GM19328 (cell line): ENCODE results near the gene TTC39B.

Source experiments
- ATAC-seq: cut with Tn5 transposase; IDR thresholded peaks from one replicate; pipeline ENCODE4 v1.9.1; 2021; ENCODE audit warnings: mild to moderate bottlenecking, moderate library complexity; ENCODE audit not compliant: unreplicated experiment

The TTC39B gene

DNA sequence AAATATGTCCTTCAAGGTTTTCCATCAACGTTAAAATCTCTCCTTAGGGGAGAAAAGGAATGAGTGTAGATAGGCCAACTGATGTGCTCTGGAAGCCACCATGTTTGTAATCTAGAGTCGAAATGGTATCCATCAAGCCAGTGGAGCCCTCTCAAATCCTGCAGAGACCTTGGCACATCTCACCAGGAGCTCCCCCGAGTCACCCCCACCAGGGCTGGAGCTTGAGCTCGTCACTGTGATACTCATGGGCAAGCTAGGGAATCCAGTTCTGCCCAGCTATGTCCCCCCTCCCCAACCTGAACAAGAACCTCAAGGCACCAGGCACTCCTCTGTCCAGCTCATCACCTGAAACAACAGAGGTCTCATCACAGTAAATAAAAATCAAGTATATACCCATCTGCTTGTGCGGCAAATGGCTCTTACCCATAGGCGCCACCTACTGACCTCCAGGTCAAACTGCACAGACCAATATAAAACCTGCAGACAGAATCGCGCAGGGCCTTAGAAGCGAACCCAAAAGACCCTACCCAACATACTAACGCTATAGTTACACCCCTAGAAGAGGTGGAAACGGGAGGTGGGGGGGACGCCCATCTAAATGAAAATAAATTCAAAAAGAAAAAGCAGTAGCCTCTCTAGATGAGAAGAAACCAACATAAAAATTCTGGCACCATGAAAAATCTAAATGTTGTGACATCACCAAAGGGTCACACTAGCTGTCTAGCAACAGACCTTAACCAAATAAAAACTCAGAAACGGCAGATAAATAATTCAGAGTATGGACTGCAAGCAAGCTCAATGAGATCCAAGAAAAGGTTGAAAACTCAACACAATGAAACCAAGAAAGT is 75.0 kb downstream of the TTC39B start:
- ATAC-seq = no peak

DNA sequence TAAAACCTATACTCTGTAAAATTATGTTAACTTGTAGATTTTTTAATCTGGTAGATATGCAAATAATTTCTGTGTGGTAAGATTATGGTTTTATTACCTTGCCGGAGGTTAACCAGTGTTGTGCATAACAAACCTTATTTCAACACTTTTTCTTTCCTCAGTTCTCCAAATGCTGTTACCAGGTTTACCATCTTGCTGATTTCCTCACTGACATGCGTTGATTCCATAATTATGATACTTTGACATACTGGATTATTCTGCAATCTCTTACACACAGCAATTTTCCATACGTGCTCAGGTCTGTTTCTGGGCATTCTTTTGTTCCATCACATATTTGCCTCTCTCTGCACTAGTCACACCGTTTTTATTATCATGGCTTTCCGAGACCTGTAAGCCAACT is 77.6 kb downstream of the TTC39B start:
- ATAC-seq = no peak

DNA sequence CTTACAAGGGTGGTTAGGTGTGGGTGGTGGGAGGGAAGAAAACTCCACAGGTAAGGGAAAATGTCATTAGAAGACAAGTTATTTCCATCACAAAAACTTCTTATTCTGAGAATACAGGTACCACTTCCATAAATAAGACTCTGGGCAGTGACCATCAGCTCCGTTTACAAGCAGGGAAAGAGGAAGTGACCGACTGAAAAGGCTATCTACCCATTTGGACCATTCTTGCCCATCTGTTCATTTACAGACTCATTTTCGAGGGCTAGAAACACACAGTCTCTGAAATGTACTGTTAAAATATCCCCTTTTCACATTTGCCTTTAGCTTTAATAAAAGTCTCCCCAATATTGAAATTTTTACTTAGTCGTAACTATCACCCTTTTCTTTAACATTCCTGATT is 79.5 kb downstream of the TTC39B start:
- ATAC-seq = no peak

DNA sequence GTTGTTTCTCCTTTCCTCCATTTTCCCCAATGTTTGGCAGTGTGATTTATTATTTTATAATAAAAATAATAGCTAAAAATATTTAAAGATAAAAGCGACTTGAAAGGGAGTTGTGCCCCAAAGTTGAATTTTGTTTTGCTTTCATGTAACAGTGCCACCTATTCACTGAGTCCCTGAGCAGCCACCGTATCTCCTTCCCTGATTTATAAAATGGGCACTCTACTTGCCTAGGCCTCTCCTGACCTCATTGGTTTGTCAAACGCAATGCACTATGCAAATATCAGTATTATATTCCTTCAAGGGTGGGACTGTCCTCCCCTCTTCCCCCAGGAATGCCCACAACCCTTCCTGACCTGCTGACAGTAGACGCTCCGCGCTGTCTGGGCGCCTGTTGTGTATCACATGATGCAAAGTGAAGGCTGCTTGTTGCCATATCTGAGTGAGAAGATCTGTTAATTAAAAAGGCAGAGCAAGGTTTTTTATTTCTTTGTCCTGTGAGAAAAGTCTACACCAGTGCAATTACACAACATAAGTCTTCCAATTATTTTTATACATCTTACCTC is 81.4 kb downstream of the TTC39B start:
- no peak for ATAC-seq

DNA sequence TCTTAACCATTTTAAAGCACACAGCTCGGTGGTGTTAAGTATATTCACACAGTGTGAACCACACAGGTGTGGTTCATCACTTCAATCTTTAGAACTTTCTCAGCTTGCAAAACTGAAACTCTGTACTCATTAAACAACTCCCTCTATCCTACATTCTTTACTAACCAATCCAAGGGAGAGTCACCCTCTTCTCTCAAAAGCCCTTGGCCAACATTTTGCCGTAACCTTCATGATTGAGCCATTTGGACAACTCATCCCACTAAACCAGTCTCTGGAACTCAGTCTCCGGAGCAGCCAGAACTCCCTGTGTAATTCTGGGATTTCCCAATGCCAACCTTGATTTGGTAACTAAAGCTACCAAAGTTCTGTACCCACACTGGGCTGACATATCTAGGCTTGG is 84.7 kb downstream of the TTC39B start:
- no peak for ATAC-seq

DNA sequence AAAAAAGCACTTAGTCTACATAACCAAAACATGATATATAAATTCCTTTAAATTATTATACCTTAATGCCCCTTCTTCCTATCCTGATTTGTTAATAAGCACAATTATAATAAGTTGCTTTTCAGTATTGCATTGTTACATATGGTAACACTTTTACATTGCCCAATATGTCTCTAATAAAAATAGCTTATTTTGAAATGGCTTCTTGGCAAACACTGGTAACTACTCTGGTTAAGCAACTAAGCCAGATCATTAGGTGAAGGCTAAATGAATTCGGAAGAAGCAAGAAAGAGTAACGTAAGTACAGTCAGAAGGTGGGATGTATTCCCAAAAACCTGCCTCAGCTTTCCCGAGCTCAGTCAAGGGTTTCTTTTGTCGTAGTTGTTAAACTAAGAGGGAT is 85.3 kb downstream of the TTC39B start:
- ATAC-seq = no peak

DNA sequence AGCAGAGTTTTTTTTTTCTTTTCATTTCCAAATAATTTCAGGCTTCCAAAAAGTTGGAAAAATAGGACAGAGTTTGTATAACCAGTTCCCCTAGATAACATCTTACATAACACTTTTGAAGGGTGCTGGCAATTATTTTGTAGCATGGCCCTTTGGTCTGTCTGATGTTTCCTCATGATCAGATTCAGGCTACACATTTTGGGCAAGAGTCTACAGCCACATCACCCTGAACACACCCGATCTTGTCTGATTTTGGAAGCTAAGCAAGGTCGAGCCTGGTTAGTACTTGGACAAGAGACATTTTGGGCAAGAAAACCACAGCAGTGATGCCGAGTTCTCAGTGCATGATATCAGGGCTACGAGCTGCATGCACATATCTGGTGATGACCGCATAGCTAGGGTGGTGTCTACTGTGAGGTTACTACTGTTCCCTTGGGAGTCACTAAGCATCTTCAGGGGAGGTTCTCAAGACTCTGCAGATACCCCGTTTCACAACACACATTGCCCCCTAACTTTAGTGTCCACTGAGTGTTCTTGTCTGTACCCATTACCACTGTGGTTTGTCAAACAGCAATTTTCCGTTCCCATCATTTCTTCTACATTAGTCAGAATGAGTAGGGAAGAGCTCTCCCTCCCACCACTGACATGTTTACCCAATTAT is 86.2 kb downstream of the TTC39B start:
- no peak for ATAC-seq

GRCh38 chr9:15219546-15219945 is 87.5 kb downstream of the TTC39B start:
- ATAC-seq = no peak

DNA sequence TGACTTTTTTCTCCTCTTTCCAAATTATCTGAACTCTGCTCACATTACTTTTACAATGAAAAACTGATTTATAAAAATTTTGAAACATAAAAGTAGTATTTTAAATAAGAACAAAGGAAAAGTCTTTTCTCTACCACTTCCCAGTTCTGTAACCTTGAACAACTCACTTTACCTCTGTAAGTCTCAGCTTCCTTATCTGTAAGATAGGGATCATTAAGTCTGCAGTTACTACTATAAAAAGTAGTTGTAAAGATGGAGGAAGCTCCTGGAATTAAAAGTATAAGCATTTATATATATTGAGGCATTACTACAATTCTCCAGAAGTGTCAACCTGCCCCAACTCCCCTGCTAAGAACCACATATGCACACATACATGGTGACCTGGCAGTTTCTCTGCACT is 88.0 kb downstream of the TTC39B start:
- ATAC-seq = no peak

DNA sequence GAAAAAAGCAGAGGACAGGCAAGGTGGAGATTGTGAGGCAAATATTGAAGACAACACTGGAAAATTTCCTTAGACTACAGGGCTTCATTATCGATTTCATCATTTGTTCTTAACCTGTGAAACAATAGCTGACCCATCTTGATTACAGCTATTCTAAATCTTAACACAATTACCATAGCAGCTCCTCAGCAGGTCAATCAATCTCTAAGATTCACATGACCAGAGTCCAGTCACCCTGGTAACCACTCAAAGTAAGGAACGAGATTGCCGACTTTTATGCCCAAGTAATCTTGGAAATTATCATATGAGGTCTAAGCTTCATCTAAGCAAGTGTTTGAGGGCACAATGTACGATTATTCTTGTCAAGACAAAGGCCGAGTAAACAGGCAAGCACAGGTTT is 93.8 kb downstream of the TTC39B start:
- no peak for ATAC-seq

- ATAC-seq = no peak
Measured at GRCh38 chr9:15211815-15212495, 95.1 kb downstream of the TTC39B start.

GRCh38 chr9:15211160-15211814 is 95.7 kb downstream of the TTC39B start:
- ATAC-seq = no peak

- ATAC-seq = no peak
Measured at GRCh38 chr9:15206903-15207696, 99.9 kb downstream of the TTC39B start.

DNA sequence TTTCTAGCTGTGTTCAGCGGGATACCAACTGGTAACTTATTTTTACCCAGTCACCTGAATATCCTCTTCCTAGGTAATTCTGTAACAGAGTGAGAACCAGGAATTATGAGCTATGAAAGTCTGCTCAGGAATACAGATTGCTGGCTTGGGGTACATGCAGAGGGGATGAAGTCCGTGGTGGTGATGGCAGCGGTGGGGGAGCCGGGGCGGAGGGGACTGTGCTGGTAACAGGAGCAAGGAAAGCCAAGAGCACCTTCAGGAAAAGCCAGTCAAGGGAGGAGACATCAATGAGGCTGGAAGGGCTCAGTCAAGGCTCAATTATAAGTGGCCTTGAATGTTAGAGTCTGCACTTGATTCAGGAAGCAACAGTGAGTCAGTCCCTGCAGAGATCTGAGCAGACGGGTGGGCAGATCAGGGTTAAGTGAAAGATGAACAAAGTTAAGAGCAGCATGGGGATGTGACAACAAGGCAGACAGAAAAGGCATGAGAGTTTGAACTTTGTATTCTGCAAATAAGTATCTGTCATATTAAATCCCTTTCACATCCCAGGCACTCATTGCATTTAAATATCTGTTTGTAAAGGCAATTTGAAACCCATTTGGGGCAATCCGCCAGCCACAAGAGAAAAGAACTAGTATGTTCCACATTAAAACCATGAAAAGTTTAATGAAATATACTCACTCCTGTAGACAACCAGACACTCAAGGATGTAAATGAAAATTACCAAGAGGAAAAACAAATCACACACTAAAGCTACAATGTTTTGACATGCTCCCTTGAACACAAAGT is 101.2 kb downstream of the TTC39B start:
- ATAC-seq = no peak

- no peak for ATAC-seq
Measured at GRCh38 chr9:15203581-15203980, 103.4 kb downstream of the TTC39B start.

GRCh38 chr9:15200111-15200510 is 106.9 kb downstream of the TTC39B start:
- no peak for ATAC-seq

GRCh38 chr9:15192856-15193255 is 114.2 kb downstream of the TTC39B start:
- ATAC-seq = no peak

GRCh38 chr9:15191378-15191777 is 115.6 kb downstream of the TTC39B start:
- no peak for ATAC-seq

DNA sequence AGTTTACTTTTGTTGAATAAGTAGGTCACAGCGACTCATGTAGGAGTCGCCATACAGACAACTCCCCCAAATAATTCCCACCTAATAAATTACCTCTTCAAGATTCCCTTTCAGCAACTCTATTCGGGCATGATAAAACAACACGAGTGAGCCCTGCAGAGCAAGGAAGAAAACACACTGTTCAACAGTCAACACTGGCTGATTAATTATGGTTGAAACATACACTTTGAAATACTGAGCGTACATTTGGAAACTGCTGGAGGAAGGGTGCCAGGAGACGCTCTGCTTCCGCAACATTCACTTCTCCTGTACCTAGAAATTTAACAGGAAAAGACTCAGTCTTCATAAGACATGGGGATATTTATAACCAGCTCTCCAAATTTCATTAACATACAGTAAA is 117.5 kb downstream of the TTC39B start:
- ATAC-seq = no peak
